Esophagus muscularis mucosa (tissue), 4 donors: Measurements from ENCODE around the gene SOX11.

Source experiments
- EP300 ChIP-seq: sonication (generic); formaldehyde crosslinking; IDR thresholded peaks from one replicate; pipeline ENCODE4 v1.6.1; 2017; ENCODE audit warnings: antibody characterized with exemption
- POLR2A ChIP-seq: fragments of 450-650 bp; IDR thresholded peaks from one replicate; pipeline ENCODE4 v1.6.1; 2017; ENCODE audit warnings: antibody characterized with exemption, moderate library complexity, mild to moderate bottlenecking, low read depth
- TF ChIP-seq, protein P1 (sequence below), 3 experiments: fragments of 200-600 bp in 2 of 3; fragments of 450-650 bp in 1 of 3; sonication (generic) in 2 of 3; IDR thresholded peaks; one replicate each; pipeline ENCODE4 v1.5.1; 2017 to 2019; ENCODE audit warnings: antibody characterized with exemption in 3 of 3, mild to moderate bottlenecking in 2 of 3, moderate library complexity in 1 of 3

DNA sequence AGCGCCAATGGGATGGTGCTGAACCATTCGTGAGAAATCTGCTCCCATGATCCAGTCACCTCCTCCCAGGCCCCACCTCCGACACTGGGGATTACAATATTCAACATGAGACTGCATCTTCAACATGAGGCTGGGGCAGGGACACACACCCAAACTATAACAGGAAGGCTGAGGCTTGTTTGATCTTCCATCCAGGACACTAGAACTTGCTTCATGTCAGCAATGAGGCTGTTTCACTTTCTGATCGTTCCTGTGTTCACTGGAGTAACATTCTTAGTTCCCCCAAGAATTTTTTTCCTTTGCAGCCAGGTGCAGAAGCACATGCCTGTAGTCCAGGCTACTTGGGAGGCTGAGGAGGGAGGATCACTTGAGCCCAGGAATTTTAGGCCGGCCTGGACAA lies 30.8 kb upstream of the SOX11 start:
- TF ChIP-seq, protein P1, sequence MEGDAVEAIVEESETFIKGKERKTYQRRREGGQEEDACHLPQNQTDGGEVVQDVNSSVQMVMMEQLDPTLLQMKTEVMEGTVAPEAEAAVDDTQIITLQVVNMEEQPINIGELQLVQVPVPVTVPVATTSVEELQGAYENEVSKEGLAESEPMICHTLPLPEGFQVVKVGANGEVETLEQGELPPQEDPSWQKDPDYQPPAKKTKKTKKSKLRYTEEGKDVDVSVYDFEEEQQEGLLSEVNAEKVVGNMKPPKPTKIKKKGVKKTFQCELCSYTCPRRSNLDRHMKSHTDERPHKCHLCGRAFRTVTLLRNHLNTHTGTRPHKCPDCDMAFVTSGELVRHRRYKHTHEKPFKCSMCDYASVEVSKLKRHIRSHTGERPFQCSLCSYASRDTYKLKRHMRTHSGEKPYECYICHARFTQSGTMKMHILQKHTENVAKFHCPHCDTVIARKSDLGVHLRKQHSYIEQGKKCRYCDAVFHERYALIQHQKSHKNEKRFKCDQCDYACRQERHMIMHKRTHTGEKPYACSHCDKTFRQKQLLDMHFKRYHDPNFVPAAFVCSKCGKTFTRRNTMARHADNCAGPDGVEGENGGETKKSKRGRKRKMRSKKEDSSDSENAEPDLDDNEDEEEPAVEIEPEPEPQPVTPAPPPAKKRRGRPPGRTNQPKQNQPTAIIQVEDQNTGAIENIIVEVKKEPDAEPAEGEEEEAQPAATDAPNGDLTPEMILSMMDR (IDR thresholded peaks at IDR 0.05): no peak
- TF ChIP-seq POLR2A (no peak), EP300 (no peak)
